ENCODE results near the gene PGAM2.

DNA sequence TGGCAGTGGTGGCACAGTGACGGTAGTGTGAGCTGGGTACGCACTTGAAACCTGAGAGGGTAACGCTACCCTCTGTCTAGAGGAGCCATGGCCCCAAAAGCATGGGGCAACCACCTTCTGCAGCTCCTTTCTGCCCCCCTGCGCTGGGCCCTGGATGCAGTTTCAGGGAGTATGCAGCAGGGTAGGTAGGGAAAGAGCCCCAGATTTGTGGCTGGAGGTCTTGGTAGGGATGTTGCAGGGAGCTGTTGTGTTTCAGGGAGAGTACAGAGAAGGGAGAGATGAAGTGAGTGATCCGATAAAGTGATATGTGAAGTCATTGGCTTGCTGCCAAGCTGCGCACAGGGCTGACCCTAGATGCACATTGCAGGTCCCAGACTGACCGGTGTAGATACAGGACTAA lies 2.7 kb upstream of the PGAM2 start:
- peak; percentile 77 for TF ChIP-seq GATA2 (IDR thresholded peaks at IDR 0.05; ENCODE audit: low read depth, low read length)
- no peak for TF ChIP-seq GATA3 (IDR thresholded peaks at IDR 0.05; ENCODE audit: low read depth, low read length)
